Caki2 (cell line): Measurements from ENCODE around the gene C1QL4. TPM values are rescaled to one million over a fixed set of nuclear protein-coding genes. Genes with fewer than 3 reads are reported as not detected.
"Not testable (repeated sequence)": the region's sequence is repeated elsewhere in the genome, so short reads cannot be mapped to it uniquely, and the experiment has no call there.

Source experiments
- DNase-seq: peaks from one replicate; pipeline ENCODE4 v3.0.0-alpha.2; 2015; ENCODE audit warnings: low read depth
- in situ Hi-C: cut with HindIII; loops from 2 replicates; pipeline ENCODE4 v1.10.0; 2016; ENCODE audit warnings: low sequenced_read_pairs, low pct_unique_long_range_greater_than_20kb, mixed read lengths
- total RNA-seq: library from RNA; depleted of rRNA; stranded (reverse); fragments of >200 nt; shearing (Covaris generic); gene quantifications from 2 replicates; pipeline ENCODE4 v1.2.3, GENCODE V29; 2014; ENCODE audit warnings: low replicate concordance; rRNA removed

C1QL4 gene
- total RNA-seq: 25.7 and 31.2 TPM in 2 replicates

- DNase-seq: peak; percentile 72
- in situ Hi-C loops: no loop called here
Measured at GRCh38 chr12:49336645-49337584, at the start of gene C1QL4. C1QL4 (minus strand) TSS chr12:49337188; CDS start chr12:49336477, 711 bp downstream.

- in situ Hi-C loops, DNase-seq: not testable (repeated sequence)
Measured at GRCh38 chr12:49380184-49380583, 43.2 kb upstream of the C1QL4 start.

DNA sequence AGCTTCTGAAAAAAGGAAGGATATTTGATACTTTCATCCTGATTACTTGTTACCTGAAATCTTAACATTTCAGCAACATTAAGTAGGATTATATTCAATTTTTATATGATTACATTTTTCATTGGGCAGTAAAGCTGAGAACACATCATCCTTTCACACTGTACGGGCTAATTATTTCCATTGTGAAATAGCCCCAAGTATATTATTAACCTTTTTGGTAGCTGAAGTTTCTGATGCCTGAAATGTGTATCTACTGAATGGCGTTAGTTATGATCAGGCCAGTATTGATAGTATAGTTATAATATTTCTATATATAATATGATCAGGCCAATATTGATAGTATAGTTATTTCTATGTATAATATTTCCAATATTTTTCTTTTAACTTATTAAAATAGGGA lies 40.4 kb upstream of the C1QL4 start:
- in situ Hi-C loops: no loop called here
- DNase-seq: no peak

GRCh38 chr12:49375406-49375805 lies 38.4 kb upstream of the C1QL4 start:
- in situ Hi-C loops: no loop called here
- DNase-seq: no peak

GRCh38 chr12:49370539-49370938 lies 33.6 kb upstream of the C1QL4 start:
- in situ Hi-C loops: no loop called here

DNA sequence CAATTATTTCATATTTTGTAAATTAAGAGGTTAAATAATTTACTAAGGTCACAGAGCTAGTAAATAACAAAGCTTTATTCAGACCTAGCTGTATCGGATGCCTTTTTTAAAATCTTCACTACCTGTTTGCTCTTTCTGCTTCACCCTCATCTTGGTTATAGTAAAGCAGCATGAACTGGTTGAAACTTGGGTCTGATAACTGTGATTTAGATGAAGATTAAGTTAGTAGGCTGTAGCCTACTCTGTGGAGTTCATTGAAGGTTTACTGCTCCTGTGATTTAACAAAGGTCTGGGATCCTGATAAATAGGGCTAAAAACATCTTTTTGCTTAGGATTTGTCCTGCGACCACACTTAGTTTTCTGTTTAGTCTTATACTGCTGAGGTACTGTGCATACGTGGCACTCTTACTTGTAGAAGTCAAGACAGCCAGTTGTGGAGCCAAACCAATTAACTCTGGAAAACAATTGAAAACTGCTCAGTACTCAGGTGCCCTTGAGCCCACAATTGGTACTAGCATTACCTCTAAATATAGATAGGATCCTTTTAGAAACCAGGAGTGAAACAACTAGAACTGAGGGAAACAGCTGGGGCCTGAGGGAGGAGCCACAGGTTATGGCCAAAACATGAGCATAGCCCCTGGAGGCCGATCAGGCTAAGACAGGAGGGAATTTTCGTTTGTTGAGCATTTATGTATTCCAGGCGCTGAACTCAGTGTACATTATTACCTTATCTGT lies 32.6 kb upstream of the C1QL4 start:
- in situ Hi-C loops: loop anchor here (5.0 kb wide), 1 partner anchor 128 kb away; no protein-coding TSS in a partner anchor

More at GRCh38 chr12:49370539-49370938, 33.6 kb upstream of the C1QL4 start:
- DNase-seq: no peak

DNA sequence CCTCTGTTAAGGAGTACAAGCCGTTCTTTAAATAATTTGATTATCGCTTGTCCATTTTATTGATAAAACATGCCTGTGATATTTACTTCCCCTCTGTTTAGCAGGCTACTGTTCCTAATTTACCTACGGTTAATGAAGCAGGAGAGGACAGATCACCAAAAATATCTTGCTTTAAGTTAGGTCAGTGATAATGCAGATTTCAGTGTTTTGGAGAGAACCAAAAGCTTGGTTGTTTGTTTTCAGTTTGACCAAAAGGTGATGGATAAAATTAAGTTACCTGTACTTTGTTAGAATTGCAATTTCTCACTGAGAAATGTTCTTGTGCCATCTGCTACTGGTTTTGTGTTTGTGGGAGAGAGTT lies 31.2 kb upstream of the C1QL4 start:
- in situ Hi-C loops: loop anchor here (5.0 kb wide), 1 partner anchor 129 kb away; no protein-coding TSS in a partner anchor

More for the DNA sequence above, 32.6 kb upstream of the C1QL4 start:
- peak; percentile 56 for DNase-seq

GRCh38 chr12:49367381-49368239 lies 30.6 kb upstream of the C1QL4 start, which contains the start of gene SPATS2:
SPATS2 (plus strand) TSS chr12:49367462; CDS start chr12:49461013, 93,551 bp downstream.
- peak; percentile 35 for DNase-seq
- in situ Hi-C loops: loop anchor here (5.0 kb wide), 1 partner anchor 130 kb away; no protein-coding TSS in a partner anchor

More for the DNA sequence above, 31.2 kb upstream of the C1QL4 start:
- DNase-seq: peak; percentile 32

DNA sequence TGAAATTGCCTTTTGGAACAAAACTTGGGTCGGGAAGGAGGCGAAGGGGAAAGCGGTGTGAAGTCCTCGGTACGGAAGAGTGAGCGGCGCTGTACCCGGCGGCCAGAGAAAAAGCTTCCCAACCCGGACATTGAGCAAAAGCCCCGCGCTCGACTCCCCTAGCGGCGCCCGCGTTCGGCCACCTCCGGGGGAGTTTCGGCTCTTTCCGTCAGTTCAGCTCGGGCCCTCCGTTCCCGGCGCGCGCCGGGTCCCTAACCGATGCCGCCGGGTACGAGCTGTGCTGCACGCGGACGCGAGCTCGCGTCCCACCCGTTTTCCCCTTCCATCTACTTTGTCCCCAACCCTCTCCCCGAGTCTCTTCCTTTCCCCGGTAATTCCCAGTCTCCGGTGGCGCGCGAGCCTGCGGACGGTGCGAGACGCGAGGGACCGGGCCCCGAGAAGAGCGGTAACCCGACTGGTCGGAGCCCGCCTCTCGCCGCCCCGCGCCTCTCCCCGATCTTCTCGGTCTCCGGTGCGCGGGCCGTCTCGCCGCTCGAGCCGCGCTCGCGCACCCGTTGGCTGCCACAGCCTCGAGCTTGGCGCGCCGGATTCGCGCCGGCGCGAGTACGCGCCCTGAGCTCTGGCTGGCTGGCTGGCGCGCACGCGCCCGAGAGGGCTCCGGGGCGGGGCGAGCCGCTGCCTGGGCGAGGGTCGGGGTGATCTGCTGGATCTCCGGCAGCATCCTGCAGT lies 29.8 kb upstream of the C1QL4 start:
- DNase-seq: peak; percentile 97
- in situ Hi-C loops: loop anchor here (5.0 kb wide), 1 partner anchor 130 kb away; no protein-coding TSS in a partner anchor

GRCh38 chr12:49366096-49366651 lies 29.2 kb upstream of the C1QL4 start:
- no peak for DNase-seq
- in situ Hi-C loops: loop anchor here (5.0 kb wide), 1 partner anchor 131 kb away; no protein-coding TSS in a partner anchor

DNA sequence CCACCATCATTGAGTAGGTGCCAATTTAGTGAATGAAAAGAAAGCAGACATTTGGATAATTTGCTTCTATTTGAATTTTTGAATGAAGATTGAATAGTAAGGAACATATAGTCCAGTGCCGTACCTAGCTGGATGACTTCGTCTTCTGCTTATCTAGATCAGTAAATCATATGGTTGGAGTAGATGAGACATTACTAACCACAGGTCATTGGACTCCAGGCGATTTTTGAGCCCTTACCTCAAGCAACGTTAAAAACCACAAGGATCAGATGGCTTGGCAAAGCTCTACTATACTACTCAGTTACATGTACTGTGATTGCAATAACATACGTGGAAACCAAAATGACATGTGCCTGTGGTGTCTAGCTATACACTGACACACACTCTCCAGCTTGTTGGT lies 28.6 kb upstream of the C1QL4 start:
- in situ Hi-C loops: loop anchor here (5.0 kb wide), 1 partner anchor 132 kb away; no protein-coding TSS in a partner anchor
- peak; percentile 29 for DNase-seq

- no peak for DNase-seq
- in situ Hi-C loops: loop anchor here (5.0 kb wide), 1 partner anchor 132 kb away; no protein-coding TSS in a partner anchor
Measured at GRCh38 chr12:49364989-49365388, 28.0 kb upstream of the C1QL4 start.

DNA sequence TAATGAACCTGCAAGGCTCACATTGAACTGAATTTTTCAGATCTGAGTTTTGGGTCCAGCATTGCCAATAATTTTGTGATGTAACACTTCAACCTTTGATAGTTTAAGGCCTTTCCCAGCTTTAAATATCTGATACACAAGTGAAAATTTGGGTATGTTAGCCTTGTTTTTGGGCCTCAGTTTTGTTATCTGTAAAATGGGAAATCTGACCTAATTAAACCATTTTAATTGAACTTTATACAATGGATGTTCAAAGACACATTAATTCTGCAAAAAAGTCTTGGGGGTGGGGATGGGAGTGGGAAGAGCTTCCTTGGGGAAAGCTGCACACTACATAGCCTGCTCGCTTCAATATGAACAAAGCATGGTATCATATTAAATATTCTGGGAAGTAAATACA lies 25.1 kb upstream of the C1QL4 start:
- in situ Hi-C loops: no loop called here
- no peak for DNase-seq

DNA sequence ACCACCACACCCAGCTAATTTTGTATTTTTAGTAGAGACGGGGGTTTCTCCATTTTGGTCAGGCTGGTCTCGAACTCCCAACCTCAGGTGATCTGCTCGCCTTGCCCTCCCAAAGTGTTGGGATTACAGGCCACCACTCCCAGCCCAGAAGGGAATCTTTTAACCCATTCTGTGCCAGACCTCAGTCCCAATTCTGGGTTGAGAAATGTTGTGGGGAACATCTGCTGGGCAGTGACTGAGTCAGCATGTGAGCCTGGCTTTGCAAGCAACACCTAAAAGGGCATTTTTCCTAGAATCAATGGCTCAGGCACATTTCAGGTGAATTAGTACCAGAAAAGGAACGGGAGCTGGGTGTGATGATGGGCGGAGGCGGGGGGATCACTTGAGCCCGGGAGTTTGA lies 22.7 kb upstream of the C1QL4 start:
- in situ Hi-C loops: no loop called here
- no peak for DNase-seq

DNA sequence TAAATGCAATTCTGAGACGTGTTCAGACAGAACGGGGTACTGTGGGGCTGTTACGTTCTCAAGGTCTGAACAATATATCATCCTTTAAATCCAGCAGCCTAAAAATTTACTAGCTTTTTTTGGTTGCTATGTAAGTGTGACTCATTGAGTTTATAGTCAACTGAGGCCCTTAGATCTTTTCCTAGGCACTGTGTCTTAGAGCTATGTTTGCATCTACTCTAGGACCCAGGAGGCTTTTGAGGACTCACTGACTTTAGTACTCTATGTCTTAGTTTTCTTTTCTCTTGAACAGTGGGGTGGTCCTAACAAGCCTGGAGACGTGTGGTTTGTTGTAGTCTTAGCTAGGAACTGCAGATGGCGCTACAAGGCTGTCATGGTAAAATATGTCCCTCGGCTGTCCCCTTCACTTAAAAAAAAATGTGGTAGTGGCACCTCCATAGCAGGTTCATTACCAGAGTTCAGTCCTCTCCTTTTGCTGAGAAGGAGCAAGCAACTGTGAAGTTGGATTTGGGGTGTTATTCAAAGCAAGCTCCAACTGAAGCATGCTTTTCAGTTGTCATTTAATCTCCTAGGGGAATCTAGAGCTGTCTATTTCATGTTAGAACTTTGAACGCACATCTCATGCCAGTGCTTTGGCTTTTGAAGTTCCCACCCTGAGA lies 21.6 kb upstream of the C1QL4 start:
- in situ Hi-C loops: no loop called here
- peak; percentile 78 for DNase-seq

DNA sequence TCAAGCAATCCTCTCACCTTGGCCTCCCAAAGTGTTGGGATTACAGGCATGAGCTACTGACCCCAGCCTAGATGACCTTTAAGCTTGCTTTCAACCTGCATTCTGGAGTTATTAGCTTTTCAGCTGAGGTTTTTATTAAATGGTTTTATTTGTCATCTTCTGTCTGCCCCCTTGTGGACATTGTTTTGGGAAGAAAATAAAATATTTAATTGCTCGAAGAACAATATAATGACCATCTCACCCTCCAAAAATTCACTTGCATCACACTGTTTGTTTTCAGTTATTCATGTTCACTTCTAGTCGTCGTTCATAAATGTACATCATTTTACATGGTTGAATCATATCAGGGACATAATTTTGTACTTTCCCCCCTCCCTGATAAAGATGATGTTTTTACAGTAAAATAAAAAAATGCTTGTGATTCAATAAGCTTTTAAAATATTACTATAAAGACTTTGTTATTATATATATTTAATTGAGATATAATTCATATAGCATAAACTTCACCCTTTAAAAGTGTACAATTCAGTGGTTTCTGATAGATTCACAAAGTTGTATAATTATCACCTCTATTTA lies 20.2 kb upstream of the C1QL4 start:
- DNase-seq: peak; percentile 34
- in situ Hi-C loops: no loop called here
